Forelimb muscle (tissue), 1 donor: Measurements from ENCODE around the gene KLC1. TPM values are rescaled to one million over a fixed set of nuclear protein-coding genes. Genes with fewer than 3 reads are reported as not detected.

Source experiments
- polyA plus RNA-seq: library from polyadenylated mRNA; unstranded; fragments of 120-200 nt; gene quantifications from one replicate; pipeline ENCODE4 v1.2.1, GENCODE V29; 2013; ENCODE audit not compliant: insufficient read length

Gene KLC1
- polyA plus RNA-seq, 1 donor: 104 TPM

Other genes with a start within 250 kb of the KLC1 start
- 64.4 TPM for gene MARK3, start 243.8 kb upstream of the KLC1 start, polyA plus RNA-seq
- gene CKB, start 106.4 kb upstream of the KLC1 start, polyA plus RNA-seq: 294 TPM
- gene TRMT61A, start 100.0 kb upstream of the KLC1 start, polyA plus RNA-seq: 7.2 TPM
- 21.1 TPM for gene BAG5, start 66.6 kb upstream of the KLC1 start, polyA plus RNA-seq
- gene COA8, start 66.3 kb upstream of the KLC1 start, polyA plus RNA-seq: 56.4 TPM
- 10.2 TPM for gene XRCC3, start 86.2 kb downstream of the KLC1 start, polyA plus RNA-seq
- gene ZFYVE21, start 86.6 kb downstream of the KLC1 start, polyA plus RNA-seq: 42.2 TPM
- gene PPP1R13B, start 218.4 kb downstream of the KLC1 start, polyA plus RNA-seq: 7.7 TPM